A549 (cell line): ENCODE data around the gene ADGRD1. TPM values are rescaled to one million over a fixed set of nuclear protein-coding genes. Genes with fewer than 3 reads are reported as not detected.

Source experiments
- ATAC-seq, 2 experiments: fragments of 200-7000 bp in 1 of 2; fragments of >200 bp in 1 of 2; cut with Nextera tagmentation in 1 of 2; cut with Tn5 transposase in 1 of 2; 3 replicates each; pipeline versions ENCODE4 v1.8.0 to v1.9.1; 2018 to 2020; ENCODE audit warnings: mild to moderate bottlenecking in 1 of 2, moderate library complexity in 1 of 2
- CTCF ChIA-PET: fragments of 300-600 bp; sonication (Branson Sonifier 250); formaldehyde crosslinking; extraction: SDS; loops from one replicate; lab custom pipeline; 2021; ENCODE audit warnings: antibody characterized with exemption, inconsistent platforms; lab: Yijun Ruan, JAX
- POLR2A ChIA-PET: fragments of 350-600 bp; formaldehyde crosslinking; extraction: SDS; loops from one replicate; lab custom pipeline; 2021; ENCODE audit warnings: antibody characterized with exemption, inconsistent platforms; lab: Yijun Ruan, JAX
- DNase-seq, 2 experiments: peaks; one replicate each; pipeline versions ENCODE4 v3.0.0 to v3.0.0-alpha.2; 2011 to 2016; ENCODE audit warnings: low read depth in 1 of 2, low spot score in 1 of 2
- FAIRE-seq: peaks from 2 replicates; lab custom pipeline; 2011; peaks lifted over from hg19 to GRCh38; lab: Jason Lieb, UNC
- H3K27ac ChIP-seq, 2 experiments: fragments of >200 bp; sonication (Bioruptor Twin); formaldehyde crosslinking; 3 replicates each; pipeline ENCODE4 v1.5.1; 2016 to 2017
- H3K4me1 ChIP-seq: fragments of >200 bp; sonication (Bioruptor Twin); formaldehyde crosslinking; 3 replicates; pipeline ENCODE4 v1.6.1; 2016
- H3K4me2 ChIP-seq: fragments of >200 bp; sonication (Bioruptor Twin); formaldehyde crosslinking; 3 replicates; pipeline ENCODE4 v1.6.1; 2016
- H3K4me3 ChIP-seq: fragments of >200 bp; sonication (Bioruptor Twin); formaldehyde crosslinking; 3 replicates; pipeline ENCODE4 v1.5.1; 2016
- H3K9me3 ChIP-seq: fragments of >200 bp; sonication (Bioruptor Twin); formaldehyde crosslinking; 3 replicates; pipeline ENCODE4 v1.6.1; 2016
- CEBPB ChIP-seq, 2 experiments: fragments of >200 bp in 1 of 2; sonication (Bioruptor Twin) in 1 of 2; formaldehyde crosslinking in 1 of 2; IDR thresholded peaks; 2 replicates each; pipeline ENCODE4 v1.6.1; 2012 to 2016
- CHD2 ChIP-seq: fragments of 150-350 bp; IDR thresholded peaks from 2 replicates; pipeline ENCODE4 v1.6.1; 2014; ENCODE audit warnings: low read length; ENCODE audit not compliant: partially characterized antibody
- EHMT2 ChIP-seq: fragments of 200-600 bp; sonication (generic); IDR thresholded peaks from 2 replicates; pipeline ENCODE4 v1.6.1; 2016; ENCODE audit warnings: antibody characterized with exemption, low read depth, mild to moderate bottlenecking, moderate library complexity
- ESRRA ChIP-seq: fragments of 150-350 bp; IDR thresholded peaks from 2 replicates; pipeline ENCODE4 v1.6.1; 2014; ENCODE audit warnings: mild to moderate bottlenecking, low read length, borderline replicate concordance
- FOSB ChIP-seq: fragments of 250-450 bp; sonication (Bioruptor Pico); IDR thresholded peaks from 2 replicates; pipeline ENCODE4 v1.5.0; 2020; ENCODE audit warnings: mild to moderate bottlenecking, moderate library complexity
- FOXS1 ChIP-seq: fragments of 250-450 bp; sonication (Bioruptor Pico); IDR thresholded peaks from 2 replicates; pipeline ENCODE4 v1.5.0; 2020; ENCODE audit warnings: mild to moderate bottlenecking, moderate library complexity
- GATA3 ChIP-seq: IDR thresholded peaks from 2 replicates; pipeline ENCODE4 v1.6.1; 2012; ENCODE audit warnings: borderline replicate concordance
- HOXB5 ChIP-seq: fragments of 250-450 bp; sonication (Bioruptor Pico); IDR thresholded peaks from 2 replicates; pipeline ENCODE4 v1.5.0; 2020; ENCODE audit warnings: mild to moderate bottlenecking, moderate library complexity
- POLR2AphosphoS2 ChIP-seq: conservative IDR thresholded peaks from 2 replicates; pipeline ENCODE4 v1.6.1; 2012; ENCODE audit warnings: low read length, improper control_type of control experiment, inconsistent platforms
- RARB ChIP-seq: fragments of 250-450 bp; sonication (Bioruptor Pico); IDR thresholded peaks from 2 replicates; pipeline ENCODE4 v1.8.0; 2021; ENCODE audit warnings: mild to moderate bottlenecking, moderate library complexity
- TFCP2L1 ChIP-seq: fragments of 250-450 bp; sonication (Bioruptor Pico); IDR thresholded peaks from 2 replicates; pipeline ENCODE4 v1.5.0; 2021; ENCODE audit warnings: mild to moderate bottlenecking
- TP53 ChIP-seq: fragments of 250-450 bp; sonication (Bioruptor Pico); IDR thresholded peaks from 2 replicates; pipeline ENCODE4 v1.5.0; 2021; ENCODE audit warnings: mild to moderate bottlenecking, moderate library complexity
- ZC3H11A ChIP-seq: fragments of 450-650 bp; IDR thresholded peaks from 2 replicates; pipeline ENCODE4 v1.6.1; 2014; ENCODE audit warnings: antibody characterized with exemption, mild to moderate bottlenecking
- ZFP36 ChIP-seq: fragments of 450-650 bp; IDR thresholded peaks from 2 replicates; pipeline ENCODE4 v1.6.1; 2014; ENCODE audit warnings: borderline replicate concordance; ENCODE audit not compliant: partially characterized antibody
- ZNF302 ChIP-seq: fragments of 250-450 bp; sonication (Bioruptor Pico); IDR thresholded peaks from 2 replicates; pipeline ENCODE4 v1.9.0; 2021; ENCODE audit warnings: inconsistent platforms, mild to moderate bottlenecking, moderate library complexity
- WGBS: methylation state at CpG from one replicate; pipeline ENCODE4 v1.1.6; 2017; ENCODE audit errors: missing lambda C conversion rate; 5-methylcytosine and 5-hydroxymethylcytosine counted together
- polyA plus RNA-seq, 4 experiments: library from polyadenylated mRNA; depleted of rRNA in 3 of 4; stranded (reverse); fragments of >200 nt; fragmentation: RNase III in 1 of 4; extraction: RNeasy Plus Mini Kit Qiagen cat#74134 plus additional on column Dnase treatment in 1 of 4; gene quantifications; 2 replicates in 3 of 4; 3 replicates in 1 of 4; pipeline ENCODE4 v1.2.3, GENCODE V29; 2011 to 2017
- TF ChIP-seq, protein P1 (sequence below): fragments of 250-450 bp; sonication (Bioruptor Pico); IDR thresholded peaks from 2 replicates; pipeline ENCODE4 v1.5.0; 2020; ENCODE audit warnings: low read depth, mild to moderate bottlenecking, moderate library complexity
- TF ChIP-seq, protein P2 (sequence below): fragments of 450-650 bp; IDR thresholded peaks from 2 replicates; pipeline ENCODE4 v1.6.1; 2014; ENCODE audit warnings: antibody characterized with exemption
- TF ChIP-seq, protein P3 (sequence below): fragments of >200 bp; sonication (Bioruptor Twin); formaldehyde crosslinking; IDR thresholded peaks from 3 replicates; pipeline ENCODE4 v1.6.1; 2016
- TF ChIP-seq, protein P4 (sequence below): IDR thresholded peaks from 2 replicates; pipeline ENCODE4 v1.6.1; 2012
- TF ChIP-seq, protein P5 (sequence below): fragments of 250-450 bp; sonication (Bioruptor Pico); IDR thresholded peaks from 2 replicates; pipeline ENCODE4 v1.5.0; 2021; ENCODE audit warnings: mild to moderate bottlenecking, moderate library complexity, borderline replicate concordance

ADGRD1 gene
- polyA plus RNA-seq, 2 of the 4 experiments (the other 2 are of a cell fraction), result 0.36 to 1.5 TPM

DNA sequence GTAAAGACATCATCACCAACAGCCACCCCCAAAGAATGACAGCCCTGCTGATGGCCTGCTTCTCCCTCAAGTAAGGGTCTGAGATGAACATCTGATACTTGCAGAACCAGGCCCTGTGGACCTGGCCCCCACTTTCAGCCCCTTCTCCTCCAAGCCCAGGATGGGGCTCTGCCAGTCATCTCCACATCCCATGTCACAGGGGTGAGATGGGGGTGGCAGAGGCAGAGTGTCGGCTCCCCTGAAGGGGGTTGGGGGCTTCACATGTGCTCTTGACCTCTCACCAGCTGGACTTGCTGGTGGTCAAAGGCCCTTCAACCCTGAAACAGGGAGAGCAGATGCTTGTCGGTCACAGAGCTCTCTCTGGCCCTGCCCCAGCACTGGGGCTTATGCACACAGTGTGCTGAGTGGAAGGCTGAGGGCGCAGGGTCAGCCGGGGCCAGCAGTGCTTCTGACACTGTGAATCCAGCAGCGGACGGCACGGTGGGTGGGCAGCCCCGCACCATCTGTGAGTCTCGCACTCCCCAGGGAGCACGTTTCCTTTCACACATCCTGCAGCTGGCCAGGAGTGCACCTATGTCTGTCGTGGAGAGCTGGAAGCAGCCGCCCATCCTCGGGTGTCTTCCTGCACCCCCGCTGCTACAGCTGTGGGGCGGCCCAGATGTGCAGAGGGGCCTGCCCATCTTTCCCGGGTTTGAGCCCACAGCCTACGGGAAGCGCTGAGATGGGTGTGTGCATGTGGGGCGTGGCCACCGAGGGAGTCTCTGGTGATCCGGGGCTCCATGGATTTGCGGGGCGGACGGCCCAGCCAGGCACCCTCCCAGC lies 94.3 kb downstream of the ADGRD1 start:
- FAIRE-seq (no peak), ATAC-seq (peak; percentile 5 to 19; a peak in 3 of 6 replicates)
- Histone ChIP-seq H3K4me1 (no peaks in the 10 kb centered on the region), H3K27ac (no peak overlapping the region)
- CTCF ChIA-PET, result interaction anchor here (0.7 to 1.1 kb wide), 2 partner anchors 85 to 121 kb away, joined by 3 to 4 read pairs; no protein-coding TSS in a partner anchor
- TF ChIP-seq, protein P1, sequence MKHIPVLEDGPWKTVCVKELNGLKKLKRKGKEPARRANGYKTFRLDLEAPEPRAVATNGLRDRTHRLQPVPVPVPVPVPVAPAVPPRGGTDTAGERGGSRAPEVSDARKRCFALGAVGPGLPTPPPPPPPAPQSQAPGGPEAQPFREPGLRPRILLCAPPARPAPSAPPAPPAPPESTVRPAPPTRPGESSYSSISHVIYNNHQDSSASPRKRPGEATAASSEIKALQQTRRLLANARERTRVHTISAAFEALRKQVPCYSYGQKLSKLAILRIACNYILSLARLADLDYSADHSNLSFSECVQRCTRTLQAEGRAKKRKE, result no peak
- no peak for TF ChIP-seq TP53 (CRISPR knock-in tag)
- no peak for TF ChIP-seq EHMT2
- no peak for TF ChIP-seq POLR2AphosphoS2
- no peak for TF ChIP-seq FOSB (CRISPR knock-in tag)
- TF ChIP-seq HOXB5 (CRISPR knock-in tag), result no peak
- TF ChIP-seq RARB (CRISPR knock-in tag), result no peak
- TF ChIP-seq GATA3, result no peak
- TF ChIP-seq, protein P2, sequence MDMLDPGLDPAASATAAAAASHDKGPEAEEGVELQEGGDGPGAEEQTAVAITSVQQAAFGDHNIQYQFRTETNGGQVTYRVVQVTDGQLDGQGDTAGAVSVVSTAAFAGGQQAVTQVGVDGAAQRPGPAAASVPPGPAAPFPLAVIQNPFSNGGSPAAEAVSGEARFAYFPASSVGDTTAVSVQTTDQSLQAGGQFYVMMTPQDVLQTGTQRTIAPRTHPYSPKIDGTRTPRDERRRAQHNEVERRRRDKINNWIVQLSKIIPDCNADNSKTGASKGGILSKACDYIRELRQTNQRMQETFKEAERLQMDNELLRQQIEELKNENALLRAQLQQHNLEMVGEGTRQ, result no peak
- no peak for TF ChIP-seq ZNF302 (CRISPR knock-in tag)
- TF ChIP-seq, protein P3, sequence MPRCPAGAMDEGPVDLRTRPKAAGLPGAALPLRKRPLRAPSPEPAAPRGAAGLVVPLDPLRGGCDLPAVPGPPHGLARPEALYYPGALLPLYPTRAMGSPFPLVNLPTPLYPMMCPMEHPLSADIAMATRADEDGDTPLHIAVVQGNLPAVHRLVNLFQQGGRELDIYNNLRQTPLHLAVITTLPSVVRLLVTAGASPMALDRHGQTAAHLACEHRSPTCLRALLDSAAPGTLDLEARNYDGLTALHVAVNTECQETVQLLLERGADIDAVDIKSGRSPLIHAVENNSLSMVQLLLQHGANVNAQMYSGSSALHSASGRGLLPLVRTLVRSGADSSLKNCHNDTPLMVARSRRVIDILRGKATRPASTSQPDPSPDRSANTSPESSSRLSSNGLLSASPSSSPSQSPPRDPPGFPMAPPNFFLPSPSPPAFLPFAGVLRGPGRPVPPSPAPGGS, result no peak
- no peak for TF ChIP-seq FOXS1 (CRISPR knock-in tag)
- TF ChIP-seq ESRRA, result no peak
- TF ChIP-seq, protein P4, sequence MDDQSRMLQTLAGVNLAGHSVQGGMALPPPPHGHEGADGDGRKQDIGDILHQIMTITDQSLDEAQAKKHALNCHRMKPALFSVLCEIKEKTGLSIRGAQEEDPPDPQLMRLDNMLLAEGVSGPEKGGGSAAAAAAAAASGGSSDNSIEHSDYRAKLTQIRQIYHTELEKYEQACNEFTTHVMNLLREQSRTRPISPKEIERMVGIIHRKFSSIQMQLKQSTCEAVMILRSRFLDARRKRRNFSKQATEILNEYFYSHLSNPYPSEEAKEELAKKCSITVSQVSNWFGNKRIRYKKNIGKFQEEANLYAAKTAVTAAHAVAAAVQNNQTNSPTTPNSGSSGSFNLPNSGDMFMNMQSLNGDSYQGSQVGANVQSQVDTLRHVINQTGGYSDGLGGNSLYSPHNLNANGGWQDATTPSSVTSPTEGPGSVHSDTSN, result no peak
- TF ChIP-seq, protein P5, sequence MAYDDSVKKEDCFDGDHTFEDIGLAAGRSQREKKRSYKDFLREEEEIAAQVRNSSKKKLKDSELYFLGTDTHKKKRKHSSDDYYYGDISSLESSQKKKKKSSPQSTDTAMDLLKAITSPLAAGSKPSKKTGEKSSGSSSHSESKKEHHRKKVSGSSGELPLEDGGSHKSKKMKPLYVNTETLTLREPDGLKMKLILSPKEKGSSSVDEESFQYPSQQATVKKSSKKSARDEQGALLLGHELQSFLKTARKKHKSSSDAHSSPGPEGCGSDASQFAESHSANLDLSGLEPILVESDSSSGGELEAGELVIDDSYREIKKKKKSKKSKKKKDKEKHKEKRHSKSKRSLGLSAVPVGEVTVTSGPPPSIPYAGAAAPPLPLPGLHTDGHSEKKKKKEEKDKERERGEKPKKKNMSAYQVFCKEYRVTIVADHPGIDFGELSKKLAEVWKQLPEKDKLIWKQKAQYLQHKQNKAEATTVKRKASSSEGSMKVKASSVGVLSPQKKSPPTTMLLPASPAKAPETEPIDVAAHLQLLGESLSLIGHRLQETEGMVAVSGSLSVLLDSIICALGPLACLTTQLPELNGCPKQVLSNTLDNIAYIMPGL (CRISPR knock-in tag), result no peak
- no peak for TF ChIP-seq ZC3H11A
- TF ChIP-seq, all 56 proteins: peak for 0
- DNase-seq, result no peak
- 69% methylated on average over 19 of the region's 24 CpGs for WGBS
- POLR2A ChIA-PET, result no interaction called here
- no peak overlapping the region for H3K4me3 ChIP-seq
- H3K9me3 ChIP-seq, result no peaks in the 10 kb centered on the region
- H3K4me2 ChIP-seq, result no peak overlapping the region

DNA sequence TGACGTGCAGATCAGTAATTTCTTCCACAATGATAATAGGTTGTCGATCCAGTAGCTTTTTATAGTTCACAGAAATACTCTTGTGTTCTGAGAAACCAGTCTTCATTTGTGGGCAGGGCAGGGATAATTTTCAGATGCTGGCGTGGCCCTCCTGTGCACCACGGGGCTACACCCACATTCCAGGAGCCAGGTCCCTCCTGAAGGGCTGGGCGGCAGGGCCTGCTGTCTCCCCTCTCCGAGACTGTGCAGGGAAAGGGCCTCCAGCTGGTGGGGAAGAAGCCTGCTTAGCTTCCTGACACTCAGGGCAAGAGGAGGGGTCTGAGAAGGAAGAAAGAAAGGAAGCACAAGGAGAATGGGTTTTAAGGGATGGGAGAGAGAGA lies 94.9 kb downstream of the ADGRD1 start:
- no peaks in the 10 kb centered on the region for H3K4me1 ChIP-seq
- ATAC-seq (no peak), FAIRE-seq (no peak), DNase-seq (no peak)
- POLR2A ChIA-PET, result no interaction called here
- no peak overlapping the region for H3K4me2 ChIP-seq
- H3K4me3 ChIP-seq, result no peak overlapping the region
- TF ChIP-seq, protein P5 (CRISPR knock-in tag), result no peak
- TF ChIP-seq ZFP36 (no peak), FOSB (CRISPR knock-in tag) (no peak), CEBPB (IDR thresholded peaks at IDR 0.05) (no peak), HOXB5 (CRISPR knock-in tag) (no peak), FOXS1 (CRISPR knock-in tag) (no peak), CHD2 (no peak), TFCP2L1 (no peak)
- TF ChIP-seq, protein P3, result no peak
- CTCF ChIA-PET, result interaction anchor here (0.7 kb wide), 1 partner anchor 122 kb away, joined by 3 read pairs; no protein-coding TSS in a partner anchor
- WGBS, result 61% methylated on average over 6 of the region's 6 CpGs
- no peak overlapping the region for H3K27ac ChIP-seq
- no peaks in the 10 kb centered on the region for H3K9me3 ChIP-seq
